Measurements from ENCODE around the gene SUGP2.

SUGP2 gene

DNA sequence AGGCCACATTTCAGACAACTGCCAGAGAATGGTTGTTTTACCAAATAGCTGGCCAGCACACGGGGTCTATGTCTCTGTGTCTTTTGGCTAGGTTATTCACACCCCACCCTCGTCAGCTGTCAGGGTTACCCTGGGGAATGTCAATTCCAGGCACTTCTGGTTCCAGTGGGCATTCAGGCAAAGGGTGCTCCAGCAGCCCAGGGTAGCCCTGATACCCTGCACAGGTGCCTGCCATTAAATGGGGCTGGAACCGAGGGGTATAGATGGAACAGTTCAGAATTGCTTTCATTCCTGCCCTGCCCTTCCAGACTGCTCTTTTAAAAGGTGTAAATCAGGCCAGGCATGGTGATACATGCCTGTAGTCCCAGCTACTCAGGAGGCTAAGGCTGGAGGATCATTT lies 49.1 kb downstream of the SUGP2 start:
- Histone ChIP-seq H2BK120ac (ENCODE audit: low read depth, low read length) (no peak overlapping the region), H3K4ac (ENCODE audit: low read depth, low read length) (no peak overlapping the region), H3K36me3 (ENCODE audit: control insufficient read depth, insufficient read depth, low read length) (no peaks in the 10 kb centered on the region), H3K23ac (ENCODE audit: low read length) (no peak overlapping the region), H3K79me2 (ENCODE audit: control insufficient read depth, insufficient read depth, low read length) (no peaks in the 10 kb centered on the region), H2BK5ac (ENCODE audit: low read length) (no peak overlapping the region), H3K27ac (ENCODE audit: low read depth, low read length) (no peak overlapping the region), H3K9ac (ENCODE audit: low read length) (no peak overlapping the region), H3K4me1 (ENCODE audit: control insufficient read depth, low read depth, low read length) (no peaks in the 10 kb centered on the region), H4K8ac (ENCODE audit: low read depth, low read length) (no peak overlapping the region), H4K5ac (ENCODE audit: low read length) (no peak overlapping the region), H2BK15ac (replicated peaks; ENCODE audit: low read depth) (no peak overlapping the region), H3K18ac (ENCODE audit: low read length) (no peak overlapping the region), H3K56ac (ENCODE audit: low read length) (no peak overlapping the region), H2AK5ac (ENCODE audit: low read length) (no peak overlapping the region), H3K27me3 (ENCODE audit: insufficient read depth, low read length, poor library complexity) (no peaks in the 10 kb centered on the region), H3K4me3 (ENCODE audit: low read length) (no peak overlapping the region), H3K4me2 (ENCODE audit: low read length) (no peak overlapping the region), H3K79me1 (ENCODE audit: low read length) (no peaks in the 10 kb centered on the region)
- WGBS (ENCODE audit: extremely low coverage, insufficient coverage, low lambda C conversion rate): no CpG with 5 or more reads among the region's 3 CpGs
- no peak for DNase-seq

DNA sequence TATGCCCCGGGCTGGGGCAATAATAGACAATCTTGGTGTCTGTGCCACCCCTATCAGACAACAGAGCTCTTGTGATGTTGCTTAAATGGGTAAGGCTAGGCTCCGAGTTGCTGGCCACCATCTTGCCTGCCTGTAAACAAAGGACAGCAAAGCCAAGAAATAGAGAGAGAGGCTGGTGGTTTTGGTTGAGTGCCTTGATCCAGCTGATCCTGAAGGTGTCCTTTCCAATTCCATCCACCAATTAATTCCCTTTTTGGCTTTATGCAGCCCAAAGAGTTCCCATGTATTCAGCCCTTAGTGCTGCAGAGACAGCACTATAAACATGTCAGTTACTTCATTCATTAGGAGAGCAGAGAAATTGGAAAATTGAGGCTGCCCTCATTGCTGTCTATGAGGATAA lies 50.6 kb downstream of the SUGP2 start:
- Histone ChIP-seq H3K27ac (ENCODE audit: low read depth, low read length) (no peak overlapping the region), H3K4me2 (ENCODE audit: low read length) (no peak overlapping the region), H3K56ac (ENCODE audit: low read length) (no peak overlapping the region), H4K8ac (ENCODE audit: low read depth, low read length) (no peak overlapping the region), H2BK15ac (replicated peaks; ENCODE audit: low read depth) (no peak overlapping the region), H3K27me3 (ENCODE audit: insufficient read depth, low read length, poor library complexity) (no peaks in the 10 kb centered on the region), H3K79me1 (ENCODE audit: low read length) (no peaks in the 10 kb centered on the region), H3K4me1 (ENCODE audit: control insufficient read depth, low read depth, low read length) (no peaks in the 10 kb centered on the region), H2AK5ac (ENCODE audit: low read length) (no peak overlapping the region), H3K79me2 (ENCODE audit: control insufficient read depth, insufficient read depth, low read length) (no peaks in the 10 kb centered on the region), H3K23ac (ENCODE audit: low read length) (no peak overlapping the region), H3K4me3 (ENCODE audit: low read length) (no peak overlapping the region), H4K5ac (ENCODE audit: low read length) (no peak overlapping the region), H2BK5ac (ENCODE audit: low read length) (no peak overlapping the region), H3K4ac (ENCODE audit: low read depth, low read length) (no peak overlapping the region), H3K36me3 (ENCODE audit: control insufficient read depth, insufficient read depth, low read length) (no peaks in the 10 kb centered on the region), H2BK120ac (ENCODE audit: low read depth, low read length) (no peak overlapping the region), H3K18ac (ENCODE audit: low read length) (no peak overlapping the region), H3K9ac (ENCODE audit: low read length) (no peak overlapping the region)
- DNase-seq: no peak
- WGBS (ENCODE audit: extremely low coverage, insufficient coverage, low lambda C conversion rate): no CpG with 5 or more reads among the region's 2 CpGs

DNA sequence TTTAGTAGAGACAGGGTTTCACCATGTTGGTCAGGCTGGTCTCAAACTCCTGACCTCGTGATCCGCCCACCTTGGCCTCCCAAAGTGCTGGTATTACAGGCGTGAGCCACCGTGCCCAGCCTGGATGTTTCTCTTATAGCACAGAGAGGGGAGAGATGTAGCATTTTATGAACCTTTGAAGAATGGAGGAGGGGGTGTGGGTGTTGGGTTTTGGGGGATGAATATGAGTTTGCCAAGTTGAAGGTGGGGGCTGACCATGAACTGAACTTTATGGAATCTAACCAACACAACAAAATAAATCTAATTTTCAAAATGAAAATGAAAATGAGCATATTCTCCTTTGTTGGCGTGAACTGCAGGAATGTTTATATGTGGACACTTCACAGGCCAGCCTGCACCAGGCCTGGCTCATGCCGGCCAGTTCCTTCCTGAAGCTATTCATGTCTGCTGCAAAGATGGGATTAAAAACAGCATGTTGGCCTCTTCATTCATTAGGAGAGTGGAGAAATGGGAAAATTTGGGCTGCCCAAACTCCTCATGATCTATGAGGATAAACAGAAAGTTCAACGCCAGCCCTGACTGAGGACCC lies 52.8 kb downstream of the SUGP2 start:
- Histone ChIP-seq H3K4ac (ENCODE audit: low read depth, low read length) (no peak overlapping the region), H4K8ac (ENCODE audit: low read depth, low read length) (no peak overlapping the region), H3K9ac (ENCODE audit: low read length) (no peak overlapping the region), H3K27me3 (ENCODE audit: insufficient read depth, low read length, poor library complexity) (no peaks in the 10 kb centered on the region), H3K4me1 (ENCODE audit: control insufficient read depth, low read depth, low read length) (no peaks in the 10 kb centered on the region), H2AK5ac (ENCODE audit: low read length) (no peak overlapping the region), H3K27ac (ENCODE audit: low read depth, low read length) (no peak overlapping the region), H2BK15ac (replicated peaks; ENCODE audit: low read depth) (no peak overlapping the region), H3K56ac (ENCODE audit: low read length) (no peak overlapping the region), H2BK5ac (ENCODE audit: low read length) (no peak overlapping the region), H3K79me1 (ENCODE audit: low read length) (no peaks in the 10 kb centered on the region), H2BK120ac (ENCODE audit: low read depth, low read length) (no peak overlapping the region), H3K79me2 (ENCODE audit: control insufficient read depth, insufficient read depth, low read length) (no peaks in the 10 kb centered on the region), H4K5ac (ENCODE audit: low read length) (no peak overlapping the region), H3K4me3 (ENCODE audit: low read length) (no peak overlapping the region), H3K36me3 (ENCODE audit: control insufficient read depth, insufficient read depth, low read length) (no peaks in the 10 kb centered on the region), H3K23ac (ENCODE audit: low read length) (no peak overlapping the region), H3K18ac (ENCODE audit: low read length) (no peak overlapping the region), H3K4me2 (ENCODE audit: low read length) (no peak overlapping the region)
- WGBS (ENCODE audit: extremely low coverage, insufficient coverage, low lambda C conversion rate): no CpG with 5 or more reads among the region's 7 CpGs
- no peak for DNase-seq

DNA sequence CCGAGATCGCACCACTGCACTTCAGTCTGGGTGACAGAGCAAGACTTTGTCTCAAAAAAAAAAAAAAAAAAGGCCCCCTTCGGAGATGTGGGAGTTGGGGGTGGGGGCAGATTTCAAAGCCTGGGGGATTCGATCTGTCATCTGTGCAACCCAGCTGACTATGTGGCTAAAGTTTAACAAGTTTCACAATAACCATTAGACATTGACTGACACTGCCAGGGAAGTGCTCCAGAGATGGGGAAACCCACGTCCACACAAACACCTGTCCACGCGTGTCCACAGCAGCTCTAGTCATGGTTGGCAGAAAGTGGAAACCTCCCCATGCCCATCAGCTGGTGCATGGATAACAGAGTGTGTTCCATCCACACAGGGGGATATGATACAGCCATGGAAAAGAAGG lies 54.7 kb downstream of the SUGP2 start:
- H3K27ac ChIP-seq (ENCODE audit: low read depth, low read length): no peak overlapping the region
- no peak overlapping the region for H2BK15ac ChIP-seq (replicated peaks; ENCODE audit: low read depth)
- H3K56ac ChIP-seq (ENCODE audit: low read length): no peak overlapping the region
- no peak for DNase-seq
- no peak overlapping the region for H2AK5ac ChIP-seq (ENCODE audit: low read length)
- no peaks in the 10 kb centered on the region for H3K4me1 ChIP-seq (ENCODE audit: control insufficient read depth, low read depth, low read length)
- H2BK5ac ChIP-seq (ENCODE audit: low read length): no peak overlapping the region
- H3K4me2 ChIP-seq (ENCODE audit: low read length): no peak overlapping the region
- H3K79me2 ChIP-seq (ENCODE audit: control insufficient read depth, insufficient read depth, low read length): no peaks in the 10 kb centered on the region
- no peak overlapping the region for H2BK120ac ChIP-seq (ENCODE audit: low read depth, low read length)
- no peak overlapping the region for H4K8ac ChIP-seq (ENCODE audit: low read depth, low read length)
- no peaks in the 10 kb centered on the region for H3K27me3 ChIP-seq (ENCODE audit: insufficient read depth, low read length, poor library complexity)
- no peak overlapping the region for H3K4me3 ChIP-seq (ENCODE audit: low read length)
- no peak overlapping the region for H3K18ac ChIP-seq (ENCODE audit: low read length)
- no peak overlapping the region for H3K4ac ChIP-seq (ENCODE audit: low read depth, low read length)
- no peaks in the 10 kb centered on the region for H3K79me1 ChIP-seq (ENCODE audit: low read length)
- H3K9ac ChIP-seq (ENCODE audit: low read length): no peak overlapping the region
- H3K36me3 ChIP-seq (ENCODE audit: control insufficient read depth, insufficient read depth, low read length): no peaks in the 10 kb centered on the region
- H4K5ac ChIP-seq (ENCODE audit: low read length): no peak overlapping the region
- no CpG with 5 or more reads among the region's 7 CpGs for WGBS (ENCODE audit: extremely low coverage, insufficient coverage, low lambda C conversion rate)
- no peak overlapping the region for H3K23ac ChIP-seq (ENCODE audit: low read length)

DNA sequence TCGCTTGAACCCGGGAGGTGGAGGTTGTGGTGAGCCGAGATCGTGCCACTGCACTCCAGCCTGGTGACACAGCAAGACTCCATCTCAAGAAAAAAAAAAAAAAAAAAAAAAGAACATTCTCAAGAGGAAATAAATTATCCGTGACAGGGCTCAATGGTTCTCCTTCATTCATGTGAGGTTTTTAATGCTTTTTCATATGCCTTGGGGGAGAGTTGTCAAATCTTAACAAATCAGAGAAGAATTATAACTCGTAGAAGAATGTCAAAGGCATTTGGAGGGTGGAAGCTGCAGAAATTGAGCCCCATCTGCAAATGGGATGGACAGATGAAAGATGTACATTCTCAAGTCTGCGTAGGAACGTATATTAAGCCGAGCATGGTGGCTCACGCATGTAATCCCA lies 57.4 kb downstream of the SUGP2 start:
- no peak for DNase-seq
- Histone ChIP-seq H3K79me2 (ENCODE audit: control insufficient read depth, insufficient read depth, low read length) (no peaks in the 10 kb centered on the region), H3K4me2 (ENCODE audit: low read length) (no peak overlapping the region), H3K18ac (ENCODE audit: low read length) (no peak overlapping the region), H2AK5ac (ENCODE audit: low read length) (no peak overlapping the region), H3K27me3 (ENCODE audit: insufficient read depth, low read length, poor library complexity) (no peaks in the 10 kb centered on the region), H3K4me3 (ENCODE audit: low read length) (no peak overlapping the region), H3K79me1 (ENCODE audit: low read length) (no peaks in the 10 kb centered on the region), H3K4me1 (ENCODE audit: control insufficient read depth, low read depth, low read length) (no peaks in the 10 kb centered on the region), H3K4ac (ENCODE audit: low read depth, low read length) (no peak overlapping the region), H2BK5ac (ENCODE audit: low read length) (no peak overlapping the region), H4K8ac (ENCODE audit: low read depth, low read length) (no peak overlapping the region), H3K56ac (ENCODE audit: low read length) (no peak overlapping the region), H3K23ac (ENCODE audit: low read length) (no peak overlapping the region), H2BK15ac (replicated peaks; ENCODE audit: low read depth) (no peak overlapping the region), H2BK120ac (ENCODE audit: low read depth, low read length) (no peak overlapping the region), H3K9ac (ENCODE audit: low read length) (no peak overlapping the region), H4K5ac (ENCODE audit: low read length) (no peak overlapping the region), H3K36me3 (ENCODE audit: control insufficient read depth, insufficient read depth, low read length) (no peaks in the 10 kb centered on the region), H3K27ac (ENCODE audit: low read depth, low read length) (no peak overlapping the region)
- no CpG with 5 or more reads among the region's 10 CpGs for WGBS (ENCODE audit: extremely low coverage, insufficient coverage, low lambda C conversion rate)

DNA sequence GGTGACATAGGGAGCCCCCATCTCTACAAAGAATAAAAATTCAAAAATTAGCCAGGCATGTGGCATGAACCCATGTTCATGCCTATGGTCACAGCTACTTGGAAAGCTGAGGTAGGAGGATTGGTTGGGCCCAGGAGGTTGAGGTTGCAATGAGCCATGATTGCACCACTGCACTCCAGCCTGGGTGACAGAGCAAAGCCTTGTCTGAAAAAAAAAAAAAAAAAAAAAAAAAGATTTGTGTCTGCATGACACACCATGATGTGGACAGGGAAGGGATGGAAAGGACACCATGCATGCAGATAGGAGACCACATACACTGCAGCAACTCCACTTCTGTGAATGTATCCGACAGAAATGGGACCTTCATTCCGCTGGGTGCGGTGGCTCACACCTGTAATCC lies 58.3 kb downstream of the SUGP2 start:
- Histone ChIP-seq H3K9ac (ENCODE audit: low read length) (no peak overlapping the region), H4K5ac (ENCODE audit: low read length) (no peak overlapping the region), H3K23ac (ENCODE audit: low read length) (no peak overlapping the region), H3K36me3 (ENCODE audit: control insufficient read depth, insufficient read depth, low read length) (no peaks in the 10 kb centered on the region), H3K27ac (ENCODE audit: low read depth, low read length) (no peak overlapping the region), H4K8ac (ENCODE audit: low read depth, low read length) (no peak overlapping the region), H3K4me1 (ENCODE audit: control insufficient read depth, low read depth, low read length) (no peaks in the 10 kb centered on the region), H2BK15ac (replicated peaks; ENCODE audit: low read depth) (no peak overlapping the region), H3K4ac (ENCODE audit: low read depth, low read length) (no peak overlapping the region), H2AK5ac (ENCODE audit: low read length) (no peak overlapping the region), H3K4me3 (ENCODE audit: low read length) (no peak overlapping the region), H3K79me2 (ENCODE audit: control insufficient read depth, insufficient read depth, low read length) (no peaks in the 10 kb centered on the region), H3K79me1 (ENCODE audit: low read length) (no peaks in the 10 kb centered on the region), H3K4me2 (ENCODE audit: low read length) (no peak overlapping the region), H2BK120ac (ENCODE audit: low read depth, low read length) (no peak overlapping the region), H2BK5ac (ENCODE audit: low read length) (no peak overlapping the region), H3K56ac (ENCODE audit: low read length) (no peak overlapping the region), H3K27me3 (ENCODE audit: insufficient read depth, low read length, poor library complexity) (no peaks in the 10 kb centered on the region), H3K18ac (ENCODE audit: low read length) (no peak overlapping the region)
- no peak for DNase-seq
- no CpG with 5 or more reads among the region's 3 CpGs for WGBS (ENCODE audit: extremely low coverage, insufficient coverage, low lambda C conversion rate)
